Spleen (tissue), 7 donors: ENCODE results near the gene VRTN.

Experiments used
- POLR2A ChIP-seq, 3 donors: fragments of 450-650 bp; IDR thresholded peaks; one replicate each; pipeline ENCODE4 v1.5.1; 2017; ENCODE audit warnings: antibody characterized with exemption in 3 of 3, mild to moderate bottlenecking in 1 of 3
- TF ChIP-seq, protein P1 (sequence below), 11 experiments: fragments of 200-600 bp in 7 of 11; fragments of 450-650 bp in 4 of 11; sonication (generic) in 4 of 11; IDR thresholded peaks in 8 of 11; conservative IDR thresholded peaks in 3 of 11; 1 replicate in 7 of 11; 2 replicates in 4 of 11; pipeline versions ENCODE4 v1.4.0 to v1.8.0; 2016 to 2021; ENCODE audit warnings: antibody characterized with exemption in 11 of 11, inconsistent platforms in 4 of 11, mild to moderate bottlenecking in 1 of 11
- donor health status: DM: no; HTN: no; CAD: no; lungs with moderate emphysema.
- donor health status: DM: no; HTN: no; CAD: no.
- donor health status: DM: no; HTN: no; CAD: no.

DNA sequence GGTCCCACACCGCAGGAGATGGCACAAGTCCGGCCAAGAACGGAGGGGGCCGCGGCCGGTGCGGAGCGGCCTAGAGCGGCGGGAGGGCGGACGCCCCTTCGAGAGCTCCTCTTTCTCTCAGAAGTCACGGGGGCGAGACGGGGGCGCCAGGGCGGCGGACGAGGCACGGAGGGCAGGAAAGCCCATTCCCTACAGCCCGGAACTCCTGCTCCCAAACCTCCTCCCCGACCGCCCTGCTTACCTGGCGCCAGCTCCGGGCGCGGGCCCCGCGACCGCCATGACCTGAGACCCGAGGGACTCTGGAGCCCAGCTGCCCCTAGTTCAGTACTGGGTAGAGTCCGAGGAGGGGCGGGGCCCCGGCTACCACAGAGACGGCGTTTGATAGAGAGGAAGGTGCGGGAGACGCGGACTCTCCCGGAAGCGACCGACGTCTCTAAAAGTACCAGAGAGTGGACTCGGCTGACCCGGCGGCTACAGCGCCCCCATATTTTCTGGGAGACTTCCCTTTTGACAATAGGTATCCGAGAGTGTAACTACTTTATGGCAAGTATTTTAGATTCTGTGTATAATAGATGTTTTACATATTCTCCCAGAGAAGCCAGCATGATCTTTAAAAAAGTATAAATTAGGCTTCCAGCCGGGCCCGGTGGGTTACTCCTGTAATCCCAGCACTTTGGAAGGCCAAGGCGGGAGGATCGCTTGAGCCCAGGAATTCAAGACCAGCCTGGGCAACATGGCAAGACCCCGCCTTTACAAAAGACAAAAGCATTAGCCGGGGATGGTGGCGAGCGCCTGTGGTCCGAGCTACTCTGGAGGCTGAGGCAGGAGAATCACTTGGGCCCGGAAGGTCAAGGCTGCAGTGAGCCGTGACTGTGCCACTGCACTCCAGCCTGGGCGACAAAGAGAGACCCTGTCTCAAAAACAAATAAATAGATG is 45.4 kb upstream of the VRTN start, which contains the start of gene ABCD4:
- TF ChIP-seq, protein P1, sequence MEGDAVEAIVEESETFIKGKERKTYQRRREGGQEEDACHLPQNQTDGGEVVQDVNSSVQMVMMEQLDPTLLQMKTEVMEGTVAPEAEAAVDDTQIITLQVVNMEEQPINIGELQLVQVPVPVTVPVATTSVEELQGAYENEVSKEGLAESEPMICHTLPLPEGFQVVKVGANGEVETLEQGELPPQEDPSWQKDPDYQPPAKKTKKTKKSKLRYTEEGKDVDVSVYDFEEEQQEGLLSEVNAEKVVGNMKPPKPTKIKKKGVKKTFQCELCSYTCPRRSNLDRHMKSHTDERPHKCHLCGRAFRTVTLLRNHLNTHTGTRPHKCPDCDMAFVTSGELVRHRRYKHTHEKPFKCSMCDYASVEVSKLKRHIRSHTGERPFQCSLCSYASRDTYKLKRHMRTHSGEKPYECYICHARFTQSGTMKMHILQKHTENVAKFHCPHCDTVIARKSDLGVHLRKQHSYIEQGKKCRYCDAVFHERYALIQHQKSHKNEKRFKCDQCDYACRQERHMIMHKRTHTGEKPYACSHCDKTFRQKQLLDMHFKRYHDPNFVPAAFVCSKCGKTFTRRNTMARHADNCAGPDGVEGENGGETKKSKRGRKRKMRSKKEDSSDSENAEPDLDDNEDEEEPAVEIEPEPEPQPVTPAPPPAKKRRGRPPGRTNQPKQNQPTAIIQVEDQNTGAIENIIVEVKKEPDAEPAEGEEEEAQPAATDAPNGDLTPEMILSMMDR (IDR thresholded peaks at IDR 0.05 in 8 of 11, conservative IDR thresholded peaks at IDR 0.05 in 3 of 11): peak in 6 of 11 experiments; percentile 10 to 58 (median 48)
- peak in 2 of 3 donors; percentile 58 to 66 for TF ChIP-seq POLR2A (IDR thresholded peaks at IDR 0.05)
